AG04449 (cell line): ENCODE results near the gene KLHL17.

Experiments used
- CTCF ChIA-PET: fragments of 350-600 bp; formaldehyde crosslinking; extraction: SDS; loops from one replicate; lab custom pipeline; 2021; ENCODE audit warnings: antibody characterized with exemption; lab: Yijun Ruan, JAX
- POLR2A ChIA-PET: fragments of 400-600, 350-600 bp; formaldehyde crosslinking; extraction: SDS; loops from one replicate; lab custom pipeline; 2020; ENCODE audit warnings: antibody characterized with exemption, inconsistent platforms; lab: Yijun Ruan, JAX
- DNase-seq: peaks from one replicate; pipeline ENCODE4 v3.0.0-alpha.2; 2010; ENCODE audit warnings: low read depth, low spot score
- H3K4me3 ChIP-seq: 2 replicates; pipeline ENCODE4 v1.5.1; 2011; ENCODE audit warnings: low read depth, mild to moderate bottlenecking, control low read depth, low read length
- TF ChIP-seq, protein P1 (sequence below): IDR thresholded peaks from one replicate; pipeline ENCODE4 v1.5.1; 2011; ENCODE audit warnings: mild to moderate bottlenecking, moderate library complexity, low read length, control low read depth, inconsistent platforms; ENCODE audit not compliant: insufficient read depth; ENCODE audit errors: missing control alignments

KLHL17 gene

DNA sequence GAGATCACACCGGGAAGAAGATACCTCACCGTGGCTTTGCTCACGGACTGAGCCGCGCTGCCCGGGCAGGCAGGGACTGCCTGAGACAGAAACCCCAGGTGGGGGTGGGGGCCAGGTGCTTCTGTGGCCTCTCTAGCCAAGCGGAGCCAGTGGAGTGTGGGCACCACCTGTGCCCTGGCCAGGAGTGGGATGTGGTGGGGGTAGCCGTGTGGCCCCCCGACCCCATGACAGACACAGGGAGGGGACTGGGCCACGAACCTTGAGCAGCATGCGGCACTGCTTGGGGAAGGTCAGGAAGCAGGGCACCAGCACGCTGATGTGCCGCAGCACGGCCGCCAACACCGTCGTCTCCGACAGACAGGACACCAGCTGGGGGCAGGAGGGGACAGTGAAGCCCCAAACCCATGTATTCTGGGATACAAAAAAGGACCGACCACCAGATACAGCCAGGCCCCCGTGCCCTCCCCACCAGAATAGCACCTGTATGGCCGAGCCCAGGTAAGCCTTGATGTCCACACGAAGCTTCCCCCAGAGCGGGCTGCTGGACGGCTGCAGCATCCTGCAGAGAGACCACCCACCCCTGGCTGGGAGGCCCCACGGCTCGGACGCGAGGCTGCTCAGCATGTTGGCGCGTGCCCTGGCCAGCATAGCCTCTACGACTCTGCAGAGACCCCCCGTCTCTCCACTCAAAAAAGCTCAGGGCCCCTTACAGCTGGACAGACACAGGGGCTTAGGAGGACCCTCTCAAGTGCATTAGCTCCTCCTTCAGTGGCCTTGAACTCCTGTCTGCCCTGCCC is 6.7 kb upstream of the KLHL17 start:
- ChIA-PET POLR2A (no interaction called here), CTCF (interaction anchor here (0.8 to 2.2 kb wide), 3 partner anchors 14 to 50 kb away, joined by 3 to 7 read pairs (median 6); no protein-coding TSS in a partner anchor)
- TF ChIP-seq, protein P1, sequence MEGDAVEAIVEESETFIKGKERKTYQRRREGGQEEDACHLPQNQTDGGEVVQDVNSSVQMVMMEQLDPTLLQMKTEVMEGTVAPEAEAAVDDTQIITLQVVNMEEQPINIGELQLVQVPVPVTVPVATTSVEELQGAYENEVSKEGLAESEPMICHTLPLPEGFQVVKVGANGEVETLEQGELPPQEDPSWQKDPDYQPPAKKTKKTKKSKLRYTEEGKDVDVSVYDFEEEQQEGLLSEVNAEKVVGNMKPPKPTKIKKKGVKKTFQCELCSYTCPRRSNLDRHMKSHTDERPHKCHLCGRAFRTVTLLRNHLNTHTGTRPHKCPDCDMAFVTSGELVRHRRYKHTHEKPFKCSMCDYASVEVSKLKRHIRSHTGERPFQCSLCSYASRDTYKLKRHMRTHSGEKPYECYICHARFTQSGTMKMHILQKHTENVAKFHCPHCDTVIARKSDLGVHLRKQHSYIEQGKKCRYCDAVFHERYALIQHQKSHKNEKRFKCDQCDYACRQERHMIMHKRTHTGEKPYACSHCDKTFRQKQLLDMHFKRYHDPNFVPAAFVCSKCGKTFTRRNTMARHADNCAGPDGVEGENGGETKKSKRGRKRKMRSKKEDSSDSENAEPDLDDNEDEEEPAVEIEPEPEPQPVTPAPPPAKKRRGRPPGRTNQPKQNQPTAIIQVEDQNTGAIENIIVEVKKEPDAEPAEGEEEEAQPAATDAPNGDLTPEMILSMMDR: no peak
- no peak overlapping the region for H3K4me3 ChIP-seq
- DNase-seq: no peak

DNA sequence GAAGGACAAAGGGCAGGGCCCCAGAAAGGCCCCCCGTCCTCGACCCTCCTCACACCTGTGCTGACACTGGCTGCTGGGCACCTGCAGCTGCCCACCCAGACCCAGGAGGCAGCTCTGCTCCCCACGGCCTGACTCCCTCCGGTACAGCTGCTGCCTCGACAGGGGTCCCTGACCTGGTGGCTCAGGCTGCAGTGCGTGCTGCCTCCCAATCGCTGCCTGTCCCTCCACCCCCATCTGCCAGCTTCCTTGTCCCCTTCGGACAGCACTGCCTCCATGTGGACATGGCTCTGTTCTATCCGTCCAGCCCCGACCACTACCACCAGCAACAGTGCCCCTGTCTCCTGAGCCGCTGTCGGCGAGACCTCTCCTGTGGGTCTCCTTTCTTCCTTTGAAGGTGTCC is 5.5 kb upstream of the KLHL17 start:
- ChIA-PET CTCF (interaction anchor here (1.7 to 2.1 kb wide), 2 partner anchors 13 to 50 kb away, joined by 5 to 7 read pairs; no protein-coding TSS in a partner anchor), POLR2A (interaction anchor here (0.6 kb wide), 1 partner anchor 319 kb away, joined by 3 read pairs; the partner anchor contains the start of gene UBE2J2)
- TF ChIP-seq, protein P1: no peak
- H3K4me3 ChIP-seq: no peak overlapping the region
- DNase-seq: no peak

- ChIA-PET POLR2A (interaction anchor here (0.9 kb wide), 1 partner anchor 12 kb away, joined by 3 read pairs; no protein-coding TSS in a partner anchor), CTCF (interaction anchor here (1.1 to 2.1 kb wide), 3 partner anchors 14 to 51 kb away, joined by 3 to 7 read pairs (median 5); no protein-coding TSS in a partner anchor)
These were observed 4.9 kb upstream of the KLHL17 start for GRCh38 chr1:955474-955873.

GRCh38 chr1:956636-957035 is 3.7 kb upstream of the KLHL17 start:
- ChIA-PET POLR2A (no interaction called here), CTCF (interaction anchor here (1.1 to 1.7 kb wide), 2 partner anchors 15 to 52 kb away, joined by 3 to 5 read pairs; no protein-coding TSS in a partner anchor)
- TF ChIP-seq, protein P1: no peak
- DNase-seq: no peak
- no peak overlapping the region for H3K4me3 ChIP-seq

More at GRCh38 chr1:955474-955873, 4.9 kb upstream of the KLHL17 start:
- DNase-seq: no peak
- TF ChIP-seq, protein P1: no peak
- H3K4me3 ChIP-seq: no peak overlapping the region

GRCh38 chr1:958823-959730 is 1.3 kb upstream of the KLHL17 start, which contains the start of gene NOC2L:
NOC2L (minus strand) TSS chr1:959256; CDS start chr1:959240, 16 bp downstream.
- POLR2A ChIA-PET: interaction anchor here (1.3 kb wide), 1 partner anchor 16 kb away, joined by 4 read pairs; no protein-coding TSS in a partner anchor

More at GRCh38 chr1:958823-959730, 1.3 kb upstream of the KLHL17 start, which contains the start of gene NOC2L:
- CTCF ChIA-PET: interaction anchor here (0.9 to 1.9 kb wide), 5 partner anchors 21 to 89 kb away, joined by 3 to 6 read pairs (median 4); no protein-coding TSS in a partner anchor
- DNase-seq: no peak
- H3K4me3 ChIP-seq: peak within 1 kb of the TSS; percentile 100
- TF ChIP-seq, protein P1: no peak
